Endothelial cell of umbilical vein (primary cell): ENCODE results near the gene FILIP1L. TPM values are rescaled to one million over a fixed set of nuclear protein-coding genes. Genes with fewer than 3 reads are reported as not detected.

ENCODE experiments used
- BruUV-seq: library from RNA; stranded (reverse); fragments of 400-500 nt; replicated peaks from 2 replicates; lab custom pipeline; 2021; lab: Mats Ljungman, UMichigan
- CTCF ChIA-PET: fragments of 300-600, 350-600 bp; sonication (Branson Sonifier 250); formaldehyde crosslinking; loops from one replicate; lab custom pipeline; 2021; ENCODE audit warnings: antibody characterized with exemption, inconsistent platforms; lab: Charles Lee
- POLR2A ChIA-PET: fragments of 300-600, 350-600 bp; sonication (Branson Sonifier 250); formaldehyde crosslinking; loops from one replicate; lab custom pipeline; 2021; ENCODE audit warnings: antibody characterized with exemption, inconsistent platforms; lab: Charles Lee
- DNase-seq: peaks from one replicate; pipeline ENCODE4 v3.0.0-alpha.2; 2011; ENCODE audit warnings: low read depth, low spot score
- FAIRE-seq: peaks from 2 replicates; lab custom pipeline; 2011; peaks lifted over from hg19 to GRCh38; lab: Jason Lieb, UNC
- H2AFZ ChIP-seq: 2 replicates; pipeline ENCODE4 v1.6.0; 2012; ENCODE audit warnings: low read depth, low read length, control low read depth, inconsistent platforms
- H3K27ac ChIP-seq: 2 replicates; pipeline ENCODE4 v1.5.1; 2011; ENCODE audit warnings: low read depth, mild to moderate bottlenecking, control low read depth, low read length, moderate library complexity; ENCODE audit not compliant: insufficient read depth
- H3K27me3 ChIP-seq, 2 experiments: 2 replicates each; pipeline versions ENCODE4 v1.6.0 to v1.6.1; 2011; ENCODE audit warnings: low read length in 2 of 2, mixed read lengths in 1 of 2; ENCODE audit not compliant: control insufficient read depth in 2 of 2, insufficient read depth in 2 of 2
- H3K36me3 ChIP-seq, 2 experiments: 2 replicates in 1 of 2; 3 replicates in 1 of 2; pipeline ENCODE4 v1.5.1; 2011; ENCODE audit warnings: low read length in 2 of 2, mild to moderate bottlenecking in 1 of 2, moderate library complexity in 1 of 2; ENCODE audit not compliant: control insufficient read depth in 2 of 2, insufficient read depth in 2 of 2; ENCODE audit errors: extremely low read depth in 1 of 2
- H3K4me1 ChIP-seq: 3 replicates; pipeline ENCODE4 v1.5.1; 2011; ENCODE audit warnings: mild to moderate bottlenecking, low read length; ENCODE audit not compliant: control insufficient read depth, insufficient read depth; ENCODE audit errors: extremely low read depth
- H3K4me2 ChIP-seq: 2 replicates; pipeline ENCODE4 v1.6.1; 2011; ENCODE audit warnings: low read length, control low read depth, mixed read lengths; ENCODE audit not compliant: insufficient read depth
- H3K4me3 ChIP-seq, 3 experiments: fragments of 200-600 bp in 1 of 3; sonication (generic), shearing (Covaris generic) in 1 of 3; replicated peaks in 1 of 3; 2 replicates each; pipeline ENCODE4 v1.5.1; 2011 to 2016; ENCODE audit warnings: control low read depth in 3 of 3, low read length in 3 of 3, mild to moderate bottlenecking in 2 of 3, inconsistent platforms in 1 of 3, low read depth in 1 of 3, moderate library complexity in 1 of 3; ENCODE audit not compliant: insufficient read depth in 1 of 3
- H3K79me2 ChIP-seq: 2 replicates; pipeline ENCODE4 v1.6.0; 2012; ENCODE audit warnings: low read length, inconsistent platforms; ENCODE audit not compliant: control insufficient read depth, insufficient read depth
- H3K9ac ChIP-seq: replicated peaks from 2 replicates; pipeline ENCODE3; 2011; ENCODE audit warnings: low read length, control low read depth; ENCODE audit not compliant: insufficient read depth; ENCODE audit errors: extremely low read depth
- H3K9me1 ChIP-seq: replicated peaks from 3 replicates; pipeline ENCODE4 v1.6.0; 2011; ENCODE audit warnings: mild to moderate bottlenecking, low read length; ENCODE audit not compliant: control insufficient read depth, insufficient read depth; ENCODE audit errors: extremely low read depth
- H3K9me3 ChIP-seq: replicated peaks from 2 replicates; pipeline ENCODE4 v1.5.1; 2012; ENCODE audit warnings: low read length, inconsistent platforms; ENCODE audit not compliant: control insufficient read depth, insufficient read depth
- H4K20me1 ChIP-seq: replicated peaks from 2 replicates; pipeline ENCODE3; 2011; ENCODE audit warnings: mild to moderate bottlenecking, low read length; ENCODE audit not compliant: control insufficient read depth, insufficient read depth; ENCODE audit errors: extremely low read depth
- EZH2 ChIP-seq: IDR thresholded peaks from 2 replicates; pipeline ENCODE4 v1.6.1; 2012; ENCODE audit warnings: borderline replicate concordance, low read depth, mild to moderate bottlenecking, moderate library complexity, low read length, inconsistent platforms; ENCODE audit not compliant: severe bottlenecking
- FOS ChIP-seq: IDR thresholded peaks from 2 replicates; pipeline ENCODE4 v1.6.1; 2011; ENCODE audit warnings: mild to moderate bottlenecking, low read length, moderate library complexity, borderline replicate concordance; ENCODE audit not compliant: insufficient read depth
- GATA2 ChIP-seq: IDR thresholded peaks from 2 replicates; pipeline ENCODE4 v1.7.0; 2011; ENCODE audit warnings: low read depth, mild to moderate bottlenecking, moderate library complexity, mixed read lengths, low read length; ENCODE audit not compliant: insufficient read length, insufficient read depth
- JUN ChIP-seq: IDR thresholded peaks from 2 replicates; pipeline ENCODE4 v1.6.1; 2011; ENCODE audit warnings: borderline replicate concordance, low read depth; ENCODE audit not compliant: insufficient read length, insufficient read depth
- MAX ChIP-seq: IDR thresholded peaks from 2 replicates; pipeline ENCODE4 v1.6.1; 2011; ENCODE audit not compliant: insufficient read depth, insufficient read length
- MYC ChIP-seq: IDR thresholded peaks from one replicate; pipeline ENCODE4 v1.6.1; 2011; ENCODE audit warnings: mild to moderate bottlenecking, low read depth, low read length
- POLR2A ChIP-seq: IDR thresholded peaks from 2 replicates; pipeline ENCODE4 v1.6.1; 2012; ENCODE audit warnings: low read depth, mild to moderate bottlenecking, control low read depth, low read length
- POLR2AphosphoS5 ChIP-seq: IDR thresholded peaks from 2 replicates; pipeline ENCODE4 v1.6.1; 2012; ENCODE audit warnings: low read depth, mild to moderate bottlenecking, control low read depth, low read length, moderate library complexity; ENCODE audit not compliant: insufficient read depth
- dilution Hi-C: fragments of 300-500 bp; cut with MboI; formaldehyde crosslinking; loops from one replicate; pipeline ENCODE4 v1.15.0; 2019; ENCODE audit warnings: low sequenced_read_pairs; ENCODE audit not compliant: extremely low pct_ligation_motif_present
- intact Hi-C: fragments of 100-400 bp; cut with micrococcal nuclease; formaldehyde crosslinking; loops from one replicate; pipeline ENCODE4 v1.10.0; 2022
- polyA plus RNA-seq, 4 experiments: library from polyadenylated mRNA; depleted of rRNA in 3 of 4; stranded (reverse) in 3 of 4; unstranded in 1 of 4; fragments of >200 nt; gene quantifications; 2 replicates each; pipeline versions ENCODE4 v1.2.1 to v1.2.3, GENCODE V29; 2011 to 2012; ENCODE audit warnings: missing spikeins in 1 of 4
- total RNA-seq: library from RNA; stranded (reverse); gene quantifications from 2 replicates; pipeline ENCODE4 v1.2.3, GENCODE V29; 2021
- TF ChIP-seq, protein P1 (sequence below), 2 donors: IDR thresholded peaks; 1 replicate in 1 of 2; 2 replicates in 1 of 2; pipeline ENCODE4 v1.5.1; 2011; ENCODE audit warnings: low read length in 2 of 2, mild to moderate bottlenecking in 2 of 2, moderate library complexity in 2 of 2, control low read depth in 1 of 2, inconsistent platforms in 1 of 2, low read depth in 1 of 2; ENCODE audit not compliant: insufficient read depth in 1 of 2; ENCODE audit errors: extremely low read depth in 1 of 2

Gene FILIP1L
- total and polyA plus RNA-seq, 2 donors (not counting 3 experiments of a cell fraction or from before 2014, with no cell fraction given): 26.0 to 29.9 TPM

- POLR2A ChIA-PET: no interaction called here
- Histone ChIP-seq H3K36me3 (no peaks in the 10 kb centered on the region), H3K27me3 (no peaks in the 10 kb centered on the region), H3K4me3 (no peak overlapping the region), H3K27ac (no peak overlapping the region), H3K9me3 (no peaks in the 10 kb centered on the region), H3K79me2 (no peaks in the 10 kb centered on the region), H4K20me1 (no peaks in the 10 kb centered on the region), H3K9ac (no peak overlapping the region), H2AFZ (no peak overlapping the region), H3K4me1 (no peaks in the 10 kb centered on the region), H3K4me2 (no peak overlapping the region), H3K9me1 (no peaks in the 10 kb centered on the region)
- FAIRE-seq: no peak
- CTCF ChIA-PET: interaction anchor here (0.9 to 2.1 kb wide), 4 partner anchors 9 to 177 kb away, joined by 3 to 13 read pairs (median 5); no protein-coding TSS in a partner anchor
- intact Hi-C loops (no loop called here), dilution Hi-C loops (no loop called here)
- TF ChIP-seq FOS (no peak), POLR2AphosphoS5 (no peak), MYC (no peak), GATA2 (no peak), MAX (no peak), EZH2 (no peak), JUN (no peak), POLR2A (no peak)
- TF ChIP-seq, protein P1, sequence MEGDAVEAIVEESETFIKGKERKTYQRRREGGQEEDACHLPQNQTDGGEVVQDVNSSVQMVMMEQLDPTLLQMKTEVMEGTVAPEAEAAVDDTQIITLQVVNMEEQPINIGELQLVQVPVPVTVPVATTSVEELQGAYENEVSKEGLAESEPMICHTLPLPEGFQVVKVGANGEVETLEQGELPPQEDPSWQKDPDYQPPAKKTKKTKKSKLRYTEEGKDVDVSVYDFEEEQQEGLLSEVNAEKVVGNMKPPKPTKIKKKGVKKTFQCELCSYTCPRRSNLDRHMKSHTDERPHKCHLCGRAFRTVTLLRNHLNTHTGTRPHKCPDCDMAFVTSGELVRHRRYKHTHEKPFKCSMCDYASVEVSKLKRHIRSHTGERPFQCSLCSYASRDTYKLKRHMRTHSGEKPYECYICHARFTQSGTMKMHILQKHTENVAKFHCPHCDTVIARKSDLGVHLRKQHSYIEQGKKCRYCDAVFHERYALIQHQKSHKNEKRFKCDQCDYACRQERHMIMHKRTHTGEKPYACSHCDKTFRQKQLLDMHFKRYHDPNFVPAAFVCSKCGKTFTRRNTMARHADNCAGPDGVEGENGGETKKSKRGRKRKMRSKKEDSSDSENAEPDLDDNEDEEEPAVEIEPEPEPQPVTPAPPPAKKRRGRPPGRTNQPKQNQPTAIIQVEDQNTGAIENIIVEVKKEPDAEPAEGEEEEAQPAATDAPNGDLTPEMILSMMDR (IDR thresholded peaks at IDR 0.05; ENCODE audit: extremely low read depth in 1 of 2, insufficient read depth in 1 of 2, low read depth in 1 of 2, low read length in 2 of 2): no peak
- BruUV-seq: no TSS peak
- DNase-seq: no peak
These were observed 94.6 kb downstream of the FILIP1L start for GRCh38 chr3:100019719-100020118.
